HepG2 (cell line): Measurements from ENCODE around the gene LMF2. TPM values are rescaled to one million over a fixed set of nuclear protein-coding genes. Genes with fewer than 3 reads are reported as not detected.

Experiments
- ARNT2 ChIP-seq: sonication (generic); formaldehyde crosslinking; IDR thresholded peaks from 2 replicates; pipeline ENCODE4 v1.8.0; 2022; ENCODE audit warnings: mild to moderate bottlenecking, low read depth, missing genetic modification reagents, moderate library complexity
- ATF7-NPFF ChIP-seq: sonication (generic); formaldehyde crosslinking; IDR thresholded peaks from 2 replicates; pipeline ENCODE4 v1.8.1; 2023; ENCODE audit warnings: mild to moderate bottlenecking, low read depth, missing genetic modification reagents, moderate library complexity
- GABPA ChIP-seq, 2 experiments: IDR thresholded peaks; 2 replicates each; pipeline ENCODE4 v1.6.1; 2011 to 2016; ENCODE audit warnings: low read depth in 2 of 2, low read length in 1 of 2, missing biosample characterization in 1 of 2, missing genetic modification characterization in 1 of 2
- GLI4 ChIP-seq: sonication (generic); formaldehyde crosslinking; IDR thresholded peaks from 2 replicates; pipeline ENCODE4 v1.5.1; 2020; ENCODE audit warnings: missing genetic modification reagents, mild to moderate bottlenecking, moderate library complexity, borderline replicate concordance
- MTERF4 ChIP-seq: sonication (generic); formaldehyde crosslinking; IDR thresholded peaks from 2 replicates; pipeline ENCODE4 v1.8.0; 2023; ENCODE audit warnings: mild to moderate bottlenecking, missing genetic modification reagents
- NAIF1 ChIP-seq: sonication (generic); formaldehyde crosslinking; IDR thresholded peaks from 2 replicates; pipeline ENCODE4 v1.5.0; 2020; ENCODE audit warnings: mild to moderate bottlenecking, missing genetic modification reagents, borderline replicate concordance
- NCOA5 ChIP-seq: sonication (generic); formaldehyde crosslinking; IDR thresholded peaks from 2 replicates; pipeline ENCODE4 v1.4.0; 2020; ENCODE audit warnings: missing genetic modification reagents
- NFAT5 ChIP-seq: sonication (generic); formaldehyde crosslinking; IDR thresholded peaks from 2 replicates; pipeline ENCODE4 v1.4.0; 2020; ENCODE audit warnings: missing genetic modification reagents
- POLR2A ChIP-seq, 2 experiments: IDR thresholded peaks; 2 replicates each; pipeline ENCODE4 v1.6.1; 2011; ENCODE audit warnings: low read depth in 2 of 2, low read length in 2 of 2, mild to moderate bottlenecking in 1 of 2, moderate library complexity in 1 of 2; ENCODE audit not compliant: insufficient read depth in 1 of 2
- PPARG ChIP-seq: conservative IDR thresholded peaks from 2 replicates; pipeline ENCODE4 v1.6.1; 2016; ENCODE audit warnings: missing biosample characterization, missing genetic modification reagents
- SCMH1 ChIP-seq: sonication (generic); formaldehyde crosslinking; IDR thresholded peaks from 2 replicates; pipeline ENCODE4 v1.9.0; 2021; ENCODE audit warnings: missing genetic modification reagents, mild to moderate bottlenecking, borderline replicate concordance
- TFDP2 ChIP-seq: sonication (generic); formaldehyde crosslinking; IDR thresholded peaks from 2 replicates; pipeline ENCODE4 v1.4.0; 2020; ENCODE audit warnings: missing genetic modification reagents
- ZKSCAN5 ChIP-seq: sonication (generic); formaldehyde crosslinking; IDR thresholded peaks from 2 replicates; pipeline ENCODE4 v1.5.1; 2020; ENCODE audit warnings: mild to moderate bottlenecking, missing genetic modification reagents
- ZMAT5 ChIP-seq: sonication (generic); formaldehyde crosslinking; IDR thresholded peaks from 2 replicates; pipeline ENCODE4 v1.5.0; 2020; ENCODE audit warnings: mild to moderate bottlenecking, low read depth, missing genetic modification reagents, borderline replicate concordance
- ZMYM4 ChIP-seq: sonication (generic); formaldehyde crosslinking; IDR thresholded peaks from 2 replicates; pipeline ENCODE4 v1.8.1; 2023; ENCODE audit warnings: mild to moderate bottlenecking, missing genetic modification reagents
- ZNF430 ChIP-seq: sonication (generic); formaldehyde crosslinking; IDR thresholded peaks from 2 replicates; pipeline ENCODE4 v1.9.0; 2021; ENCODE audit warnings: mild to moderate bottlenecking, missing genetic modification reagents
- ZNF431 ChIP-seq: sonication (generic); formaldehyde crosslinking; IDR thresholded peaks from 2 replicates; pipeline ENCODE4 v1.9.0; 2022; ENCODE audit warnings: missing genetic modification reagents, low read depth, mild to moderate bottlenecking, borderline replicate concordance
- ZNF446 ChIP-seq: sonication (generic); formaldehyde crosslinking; IDR thresholded peaks from 2 replicates; pipeline ENCODE4 v1.5.0; 2020; ENCODE audit warnings: mild to moderate bottlenecking, missing genetic modification reagents
- ZSCAN21 ChIP-seq: sonication (generic); formaldehyde crosslinking; IDR thresholded peaks from 2 replicates; pipeline ENCODE4 v1.8.0; 2022; ENCODE audit warnings: mild to moderate bottlenecking, missing genetic modification reagents, moderate library complexity, borderline replicate concordance
- polyA plus RNA-seq, 8 experiments: library from polyadenylated mRNA; depleted of rRNA in 3 of 8; stranded (reverse) in 7 of 8; unstranded in 1 of 8; fragments of >200 nt; fragmentation: Illumina TruSeq in 4 of 8; extraction: Trizol in 4 of 8; gene quantifications; 2 replicates each; pipeline versions ENCODE4 v1.2.1 to v1.2.3, GENCODE V29; 2011 to 2016; ENCODE audit warnings: low read depth in 4 of 8, missing spikeins in 1 of 8, mixed read lengths in 1 of 8; ENCODE audit not compliant: insufficient read depth in 1 of 8
- total RNA-seq, 5 experiments: library from RNA; depleted of rRNA; stranded (reverse); fragments of >200 nt; fragmentation: Illumina TruSeq; extraction: Trizol; gene quantifications; 2 replicates each; pipeline ENCODE4 v1.2.3, GENCODE V29; 2016; ENCODE audit warnings: low read depth in 1 of 5

The LMF2 gene
- total and polyA plus RNA-seq, 2 of the 13 experiments (the other 11 are each of a cell fraction or from before 2014, with no cell fraction given) = 23.3 to 30.6 TPM

GRCh38 chr22:50485221-50486131, 22.0 kb downstream of the LMF2 start (continued):
- TF ChIP-seq TFDP2 (no peak), ZKSCAN5 (no peak), MTERF4 (CRISPR knock-in tag) (no peak), NCOA5 (CRISPR knock-in tag) (no peak), ZMAT5 (CRISPR knock-in tag) (no peak), ZNF430 (CRISPR knock-in tag) (peak; percentile 60; the same call in 1 of the 2 replicates), SCMH1 (CRISPR knock-in tag) (no peak), POLR2A (IDR thresholded peaks at IDR 0.05; ENCODE audit: insufficient read depth in 1 of 2, low read depth in 2 of 2, low read length in 2 of 2) (peak in 1 of 2 experiments; percentile 28; a peak in 1 of 4 replicates), NFAT5 (CRISPR knock-in tag) (no peak), ZNF431 (CRISPR knock-in tag) (no peak), GABPA (IDR thresholded peaks at IDR 0.05; ENCODE audit: low read depth, low read length) (no peak), GABPA (CRISPR knock-in tag; IDR thresholded peaks at IDR 0.05; ENCODE audit: low read depth) (0 out of 2 replicates have a peak, but pooled peaks have one; percentile 8), ATF7-NPFF (CRISPR knock-in tag) (0 out of 2 replicates have a peak, but pooled peaks have one; percentile 11), GLI4 (no peak), PPARG (no peak), ZNF446 (no peak), ARNT2 (CRISPR knock-in tag) (peak; percentile 23; the same call in 1 of the 2 replicates), ZSCAN21 (CRISPR knock-in tag) (0 out of 2 replicates have a peak, but pooled peaks have one; percentile 50), ZMYM4 (peak; percentile 56; the same call in 1 of the 2 replicates), NAIF1 (CRISPR knock-in tag) (no peak)
